GM23338 (cell line): Measurements from ENCODE around the gene ODAD3.

Source experiments
- CREB1 ChIP-seq: fragments of 250-450 bp; sonication (Bioruptor Pico); IDR thresholded peaks from 2 replicates; pipeline ENCODE4 v1.5.0; 2020; ENCODE audit warnings: low read depth, mild to moderate bottlenecking, moderate library complexity
- EZH2 ChIP-seq: fragments of 200-600 bp; sonication (generic); IDR thresholded peaks from one replicate; pipeline ENCODE4 v1.8.0; 2017; ENCODE audit warnings: antibody characterized with exemption, mild to moderate bottlenecking, low read depth; ENCODE audit not compliant: unreplicated experiment
- EZH2phosphoT487 ChIP-seq: fragments of 200-600 bp; sonication (generic); IDR thresholded peaks from one replicate; pipeline ENCODE4 v1.8.1; 2018; ENCODE audit warnings: antibody characterized with exemption; ENCODE audit not compliant: unreplicated experiment
- JUNB ChIP-seq: IDR thresholded peaks from one replicate; pipeline ENCODE4 v1.6.1; 2016; ENCODE audit warnings: antibody characterized with exemption; ENCODE audit not compliant: unreplicated experiment
- NANOG ChIP-seq: IDR thresholded peaks from 2 replicates; pipeline ENCODE4 v1.6.1; 2016; ENCODE audit warnings: antibody characterized with exemption, borderline replicate concordance
- POLR2AphosphoS5 ChIP-seq: IDR thresholded peaks from 2 replicates; pipeline ENCODE4 v1.6.1; 2016; ENCODE audit warnings: antibody characterized with exemption, low read depth
- STAT1 ChIP-seq: IDR thresholded peaks from one replicate; pipeline ENCODE4 v1.6.1; 2016; ENCODE audit warnings: antibody characterized with exemption; ENCODE audit not compliant: unreplicated experiment
- ZNF331 ChIP-seq: fragments of 250-450 bp; sonication (Bioruptor Pico); IDR thresholded peaks from 2 replicates; pipeline ENCODE4 v1.5.0; 2020; ENCODE audit warnings: low read depth, mild to moderate bottlenecking, moderate library complexity
- TF ChIP-seq, protein P1 (sequence below), 2 experiments: fragments of 200-600 bp in 1 of 2; sonication (generic) in 1 of 2; conservative IDR thresholded peaks; 2 replicates each; pipeline versions ENCODE4 v1.5.1 to v1.6.1; 2016 to 2017; ENCODE audit warnings: antibody characterized with exemption in 2 of 2, low read depth in 2 of 2, mild to moderate bottlenecking in 2 of 2, moderate library complexity in 1 of 2
- TF ChIP-seq, protein P2 (sequence below): IDR thresholded peaks from 2 replicates; pipeline ENCODE4 v1.6.1; 2016; ENCODE audit warnings: antibody characterized with exemption
- TF ChIP-seq, protein P3 (sequence below): IDR thresholded peaks from one replicate; pipeline ENCODE4 v1.6.1; 2018; ENCODE audit warnings: antibody characterized with exemption; ENCODE audit not compliant: unreplicated experiment
- TF ChIP-seq, protein P4 (sequence below): fragments of 250-450 bp; sonication (Bioruptor Pico); IDR thresholded peaks from 2 replicates; pipeline ENCODE4 v1.5.0; 2020; ENCODE audit warnings: mild to moderate bottlenecking, moderate library complexity

DNA sequence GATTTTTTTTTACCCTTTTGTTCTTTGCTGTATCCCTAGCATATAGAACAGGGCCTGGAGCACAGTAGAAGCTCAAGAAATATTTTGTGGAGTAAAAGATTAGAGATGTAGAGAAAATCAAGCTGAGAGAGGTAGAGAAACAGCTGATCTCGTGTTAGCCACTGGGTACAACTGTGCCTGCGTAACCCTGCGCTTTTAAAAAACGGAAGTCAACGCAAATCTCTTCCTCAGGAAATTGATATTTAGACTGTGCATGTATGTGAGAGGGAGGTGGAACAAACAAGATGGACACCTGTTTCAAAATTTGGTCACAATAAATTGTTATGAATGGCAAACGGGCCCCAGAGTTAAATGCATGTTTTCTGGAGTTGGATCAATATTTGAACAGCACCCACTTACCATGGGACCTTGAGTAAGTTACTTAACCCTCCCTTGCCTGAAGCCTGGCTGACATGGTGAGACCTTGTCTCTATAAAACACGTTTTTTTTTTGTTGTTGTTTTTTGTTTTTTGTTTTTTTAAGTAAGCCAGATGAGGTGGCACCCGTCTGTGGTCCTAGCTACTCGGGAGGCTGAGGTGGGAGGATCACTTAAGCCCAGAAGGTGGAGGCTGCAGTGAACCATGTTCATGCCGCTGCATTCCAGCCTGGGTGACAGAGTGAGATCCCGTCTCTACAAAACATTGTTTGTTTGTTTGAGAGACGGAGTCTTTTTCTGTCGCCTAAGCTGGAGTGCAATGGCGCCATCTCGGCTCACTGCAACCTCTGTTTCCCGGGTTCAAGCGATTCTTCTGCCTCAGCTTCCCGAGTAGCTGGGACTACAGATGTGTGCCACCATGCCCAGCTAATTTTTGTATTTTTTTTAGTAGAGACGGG, 47.5 kb downstream of the ODAD3 start:
- TF ChIP-seq, protein P1, sequence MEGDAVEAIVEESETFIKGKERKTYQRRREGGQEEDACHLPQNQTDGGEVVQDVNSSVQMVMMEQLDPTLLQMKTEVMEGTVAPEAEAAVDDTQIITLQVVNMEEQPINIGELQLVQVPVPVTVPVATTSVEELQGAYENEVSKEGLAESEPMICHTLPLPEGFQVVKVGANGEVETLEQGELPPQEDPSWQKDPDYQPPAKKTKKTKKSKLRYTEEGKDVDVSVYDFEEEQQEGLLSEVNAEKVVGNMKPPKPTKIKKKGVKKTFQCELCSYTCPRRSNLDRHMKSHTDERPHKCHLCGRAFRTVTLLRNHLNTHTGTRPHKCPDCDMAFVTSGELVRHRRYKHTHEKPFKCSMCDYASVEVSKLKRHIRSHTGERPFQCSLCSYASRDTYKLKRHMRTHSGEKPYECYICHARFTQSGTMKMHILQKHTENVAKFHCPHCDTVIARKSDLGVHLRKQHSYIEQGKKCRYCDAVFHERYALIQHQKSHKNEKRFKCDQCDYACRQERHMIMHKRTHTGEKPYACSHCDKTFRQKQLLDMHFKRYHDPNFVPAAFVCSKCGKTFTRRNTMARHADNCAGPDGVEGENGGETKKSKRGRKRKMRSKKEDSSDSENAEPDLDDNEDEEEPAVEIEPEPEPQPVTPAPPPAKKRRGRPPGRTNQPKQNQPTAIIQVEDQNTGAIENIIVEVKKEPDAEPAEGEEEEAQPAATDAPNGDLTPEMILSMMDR (conservative IDR thresholded peaks at IDR 0.05; ENCODE audit: low read depth in 2 of 2) = no peak
- TF ChIP-seq, protein P2, sequence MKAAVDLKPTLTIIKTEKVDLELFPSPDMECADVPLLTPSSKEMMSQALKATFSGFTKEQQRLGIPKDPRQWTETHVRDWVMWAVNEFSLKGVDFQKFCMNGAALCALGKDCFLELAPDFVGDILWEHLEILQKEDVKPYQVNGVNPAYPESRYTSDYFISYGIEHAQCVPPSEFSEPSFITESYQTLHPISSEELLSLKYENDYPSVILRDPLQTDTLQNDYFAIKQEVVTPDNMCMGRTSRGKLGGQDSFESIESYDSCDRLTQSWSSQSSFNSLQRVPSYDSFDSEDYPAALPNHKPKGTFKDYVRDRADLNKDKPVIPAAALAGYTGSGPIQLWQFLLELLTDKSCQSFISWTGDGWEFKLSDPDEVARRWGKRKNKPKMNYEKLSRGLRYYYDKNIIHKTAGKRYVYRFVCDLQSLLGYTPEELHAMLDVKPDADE = no peak
- TF ChIP-seq POLR2AphosphoS5 (no peak), EZH2 (no peak), CREB1 (no peak), JUNB (no peak), NANOG (no peak), EZH2phosphoT487 (no peak), STAT1 (no peak), ZNF331 (CRISPR knock-in tag) (no peak)
- TF ChIP-seq, protein P3, sequence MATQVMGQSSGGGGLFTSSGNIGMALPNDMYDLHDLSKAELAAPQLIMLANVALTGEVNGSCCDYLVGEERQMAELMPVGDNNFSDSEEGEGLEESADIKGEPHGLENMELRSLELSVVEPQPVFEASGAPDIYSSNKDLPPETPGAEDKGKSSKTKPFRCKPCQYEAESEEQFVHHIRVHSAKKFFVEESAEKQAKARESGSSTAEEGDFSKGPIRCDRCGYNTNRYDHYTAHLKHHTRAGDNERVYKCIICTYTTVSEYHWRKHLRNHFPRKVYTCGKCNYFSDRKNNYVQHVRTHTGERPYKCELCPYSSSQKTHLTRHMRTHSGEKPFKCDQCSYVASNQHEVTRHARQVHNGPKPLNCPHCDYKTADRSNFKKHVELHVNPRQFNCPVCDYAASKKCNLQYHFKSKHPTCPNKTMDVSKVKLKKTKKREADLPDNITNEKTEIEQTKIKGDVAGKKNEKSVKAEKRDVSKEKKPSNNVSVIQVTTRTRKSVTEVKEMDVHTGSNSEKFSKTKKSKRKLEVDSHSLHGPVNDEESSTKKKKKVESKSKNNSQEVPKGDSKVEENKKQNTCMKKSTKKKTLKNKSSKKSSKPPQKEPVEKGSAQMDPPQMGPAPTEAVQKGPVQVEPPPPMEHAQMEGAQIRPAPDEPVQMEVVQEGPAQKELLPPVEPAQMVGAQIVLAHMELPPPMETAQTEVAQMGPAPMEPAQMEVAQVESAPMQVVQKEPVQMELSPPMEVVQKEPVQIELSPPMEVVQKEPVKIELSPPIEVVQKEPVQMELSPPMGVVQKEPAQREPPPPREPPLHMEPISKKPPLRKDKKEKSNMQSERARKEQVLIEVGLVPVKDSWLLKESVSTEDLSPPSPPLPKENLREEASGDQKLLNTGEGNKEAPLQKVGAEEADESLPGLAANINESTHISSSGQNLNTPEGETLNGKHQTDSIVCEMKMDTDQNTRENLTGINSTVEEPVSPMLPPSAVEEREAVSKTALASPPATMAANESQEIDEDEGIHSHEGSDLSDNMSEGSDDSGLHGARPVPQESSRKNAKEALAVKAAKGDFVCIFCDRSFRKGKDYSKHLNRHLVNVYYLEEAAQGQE = no peak
- TF ChIP-seq, protein P4, sequence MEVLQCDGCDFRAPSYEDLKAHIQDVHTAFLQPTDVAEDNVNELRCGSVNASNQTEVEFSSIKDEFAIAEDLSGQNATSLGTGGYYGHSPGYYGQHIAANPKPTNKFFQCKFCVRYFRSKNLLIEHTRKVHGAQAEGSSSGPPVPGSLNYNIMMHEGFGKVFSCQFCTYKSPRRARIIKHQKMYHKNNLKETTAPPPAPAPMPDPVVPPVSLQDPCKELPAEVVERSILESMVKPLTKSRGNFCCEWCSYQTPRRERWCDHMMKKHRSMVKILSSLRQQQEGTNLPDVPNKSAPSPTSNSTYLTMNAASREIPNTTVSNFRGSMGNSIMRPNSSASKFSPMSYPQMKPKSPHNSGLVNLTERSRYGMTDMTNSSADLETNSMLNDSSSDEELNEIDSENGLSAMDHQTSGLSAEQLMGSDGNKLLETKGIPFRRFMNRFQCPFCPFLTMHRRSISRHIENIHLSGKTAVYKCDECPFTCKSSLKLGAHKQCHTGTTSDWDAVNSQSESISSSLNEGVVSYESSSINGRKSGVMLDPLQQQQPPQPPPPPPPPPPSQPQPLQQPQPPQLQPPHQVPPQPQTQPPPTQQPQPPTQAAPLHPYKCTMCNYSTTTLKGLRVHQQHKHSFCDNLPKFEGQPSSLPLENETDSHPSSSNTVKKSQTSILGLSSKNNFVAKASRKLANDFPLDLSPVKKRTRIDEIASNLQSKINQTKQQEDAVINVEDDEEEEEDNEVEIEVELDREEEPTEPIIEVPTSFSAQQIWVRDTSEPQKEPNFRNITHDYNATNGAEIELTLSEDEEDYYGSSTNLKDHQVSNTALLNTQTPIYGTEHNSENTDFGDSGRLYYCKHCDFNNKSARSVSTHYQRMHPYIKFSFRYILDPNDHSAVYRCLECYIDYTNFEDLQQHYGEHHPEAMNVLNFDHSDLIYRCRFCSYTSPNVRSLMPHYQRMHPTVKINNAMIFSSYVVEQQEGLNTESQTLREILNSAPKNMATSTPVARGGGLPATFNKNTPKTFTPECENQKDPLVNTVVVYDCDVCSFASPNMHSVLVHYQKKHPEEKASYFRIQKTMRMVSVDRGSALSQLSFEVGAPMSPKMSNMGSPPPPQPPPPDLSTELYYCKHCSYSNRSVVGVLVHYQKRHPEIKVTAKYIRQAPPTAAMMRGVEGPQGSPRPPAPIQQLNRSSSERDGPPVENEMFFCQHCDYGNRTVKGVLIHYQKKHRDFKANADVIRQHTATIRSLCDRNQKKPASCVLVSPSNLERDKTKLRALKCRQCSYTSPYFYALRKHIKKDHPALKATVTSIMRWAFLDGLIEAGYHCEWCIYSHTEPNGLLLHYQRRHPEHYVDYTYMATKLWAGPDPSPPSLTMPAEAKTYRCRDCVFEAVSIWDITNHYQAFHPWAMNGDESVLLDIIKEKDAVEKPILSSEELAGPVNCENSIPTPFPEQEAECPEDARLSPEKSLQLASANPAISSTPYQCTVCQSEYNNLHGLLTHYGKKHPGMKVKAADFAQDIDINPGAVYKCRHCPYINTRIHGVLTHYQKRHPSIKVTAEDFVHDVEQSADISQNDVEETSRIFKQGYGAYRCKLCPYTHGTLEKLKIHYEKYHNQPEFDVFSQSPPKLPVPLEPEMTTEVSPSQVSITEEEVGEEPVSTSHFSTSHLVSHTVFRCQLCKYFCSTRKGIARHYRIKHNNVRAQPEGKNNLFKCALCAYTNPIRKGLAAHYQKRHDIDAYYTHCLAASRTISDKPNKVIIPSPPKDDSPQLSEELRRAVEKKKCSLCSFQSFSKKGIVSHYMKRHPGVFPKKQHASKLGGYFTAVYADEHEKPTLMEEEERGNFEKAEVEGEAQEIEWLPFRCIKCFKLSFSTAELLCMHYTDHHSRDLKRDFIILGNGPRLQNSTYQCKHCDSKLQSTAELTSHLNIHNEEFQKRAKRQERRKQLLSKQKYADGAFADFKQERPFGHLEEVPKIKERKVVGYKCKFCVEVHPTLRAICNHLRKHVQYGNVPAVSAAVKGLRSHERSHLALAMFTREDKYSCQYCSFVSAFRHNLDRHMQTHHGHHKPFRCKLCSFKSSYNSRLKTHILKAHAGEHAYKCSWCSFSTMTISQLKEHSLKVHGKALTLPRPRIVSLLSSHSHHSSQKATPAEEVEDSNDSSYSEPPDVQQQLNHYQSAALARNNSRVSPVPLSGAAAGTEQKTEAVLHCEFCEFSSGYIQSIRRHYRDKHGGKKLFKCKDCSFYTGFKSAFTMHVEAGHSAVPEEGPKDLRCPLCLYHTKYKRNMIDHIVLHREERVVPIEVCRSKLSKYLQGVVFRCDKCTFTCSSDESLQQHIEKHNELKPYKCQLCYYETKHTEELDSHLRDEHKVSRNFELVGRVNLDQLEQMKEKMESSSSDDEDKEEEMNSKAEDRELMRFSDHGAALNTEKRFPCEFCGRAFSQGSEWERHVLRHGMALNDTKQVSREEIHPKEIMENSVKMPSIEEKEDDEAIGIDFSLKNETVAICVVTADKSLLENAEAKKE (CRISPR knock-in tag) = no peak
